Measurements from ENCODE around the gene TCF7.

Gene TCF7

DNA sequence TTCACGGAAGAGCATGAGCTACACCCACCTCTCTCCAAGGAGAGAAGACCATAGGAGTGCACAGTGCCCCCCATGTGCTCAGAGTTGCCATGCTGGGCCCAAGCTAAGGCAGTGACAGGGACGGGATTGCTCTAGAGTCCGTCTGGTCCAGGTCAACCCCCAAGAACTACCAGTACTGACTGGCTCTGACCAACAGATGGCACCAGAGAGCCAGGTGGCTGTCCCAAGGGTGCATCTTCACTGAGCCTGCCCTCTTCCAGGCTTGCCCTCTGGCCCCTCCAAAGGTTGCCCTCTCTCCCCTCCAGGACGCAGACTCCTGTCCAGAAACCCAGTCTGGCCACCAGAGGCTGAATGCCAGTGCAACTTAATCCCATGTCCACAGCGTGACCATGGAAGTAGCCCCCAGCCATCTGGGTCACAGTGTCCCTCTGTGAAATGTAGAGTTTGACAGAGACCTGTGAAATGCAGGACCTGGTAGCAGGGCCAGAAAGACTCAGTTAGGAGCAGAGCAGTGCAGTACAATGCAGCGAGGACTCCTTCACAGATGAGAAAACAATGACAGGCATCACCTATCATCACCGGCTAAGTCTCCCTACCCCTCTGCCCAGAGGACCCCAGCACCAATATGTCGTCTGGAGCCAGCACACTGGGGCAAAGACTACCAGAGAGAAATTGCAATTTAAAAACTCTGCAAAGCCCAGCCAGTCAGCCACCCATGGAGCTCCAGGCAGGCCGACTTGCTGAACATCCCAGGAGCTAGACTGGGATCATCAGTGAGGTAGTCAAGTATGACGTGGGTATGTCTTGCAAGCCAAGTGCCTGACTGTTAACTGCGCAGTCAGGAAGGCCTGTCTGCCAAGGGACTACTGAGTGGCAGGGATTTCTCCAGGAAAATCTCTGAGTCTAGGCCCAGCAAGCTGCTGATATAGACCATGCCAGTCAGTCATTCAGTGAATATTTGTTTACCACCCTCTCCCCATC lies 70.0 kb downstream of the TCF7 start:
- DNase-seq: peak; percentile 40 to 68 (median 64)

DNA sequence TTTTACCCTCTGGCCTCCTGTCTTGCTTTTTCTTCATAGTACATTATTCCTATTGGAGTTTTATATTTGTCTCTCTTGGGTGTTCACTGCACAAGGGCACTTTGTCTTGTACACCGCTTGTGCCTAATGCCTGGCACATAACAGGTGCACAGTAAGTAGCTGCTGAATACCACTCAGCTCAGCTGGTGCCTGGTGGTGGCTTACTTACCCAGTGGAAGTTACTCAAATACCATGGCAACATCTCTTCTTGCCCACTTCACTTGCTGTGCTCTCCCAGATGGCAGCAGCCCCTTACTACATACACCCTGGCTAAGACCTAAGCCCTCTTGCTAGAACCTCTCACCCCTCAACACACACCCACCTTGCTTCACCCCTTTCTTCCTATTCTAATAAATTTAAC lies 73.6 kb downstream of the TCF7 start:
- DNase-seq: no peak

DNA sequence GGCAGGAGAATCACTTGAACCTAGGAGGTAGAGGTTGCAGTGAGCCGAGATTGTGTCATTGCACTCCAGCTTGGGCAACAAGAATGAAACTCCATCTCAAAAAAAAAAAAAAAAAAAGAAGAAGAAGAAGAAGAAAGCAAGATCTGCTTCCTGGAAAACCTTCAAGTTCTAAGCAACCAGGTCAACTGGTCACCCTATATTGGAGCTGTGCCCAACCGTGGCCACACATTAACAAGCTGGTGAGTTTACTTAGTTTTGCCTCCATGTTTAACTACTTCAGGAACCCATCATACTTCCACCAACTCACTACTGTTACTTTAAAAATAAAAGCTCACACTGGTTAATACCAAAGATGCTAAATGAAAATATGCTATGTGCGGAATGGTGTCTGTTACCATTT lies 74.5 kb downstream of the TCF7 start:
- no peak for DNase-seq

DNA sequence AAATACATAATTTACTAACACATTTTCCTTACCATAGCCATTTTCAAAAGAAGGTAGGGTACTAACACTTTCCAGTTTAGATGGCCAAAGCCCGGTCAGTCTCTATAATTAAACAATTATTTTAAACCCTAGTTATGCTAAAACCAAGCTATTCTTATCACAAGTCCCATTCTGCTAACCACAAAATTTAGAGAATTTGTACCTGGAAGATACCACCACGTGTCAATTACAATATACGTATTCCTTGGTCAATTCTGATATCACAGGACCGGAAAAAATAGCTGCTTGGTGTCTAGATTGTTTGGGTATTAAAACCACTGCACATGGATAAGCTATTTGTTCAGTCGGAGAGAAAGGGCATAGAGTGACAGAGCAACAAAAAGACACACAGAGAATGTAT lies 81.2 kb downstream of the TCF7 start:
- DNase-seq: no peak
